Endothelial cell of umbilical vein (primary cell): ENCODE measurements around the gene PAX2. TPM values are rescaled to one million over a fixed set of nuclear protein-coding genes. Genes with fewer than 3 reads are reported as not detected.
A peak's percentile ranks its signal among the peaks of the same experiment; 100 is the strongest.

Experiments used
- BruUV-seq: library from RNA; stranded (reverse); fragments of 400-500 nt; replicated peaks from 2 replicates; lab custom pipeline; 2021; lab: Mats Ljungman, UMichigan
- CTCF ChIA-PET: fragments of 300-600, 350-600 bp; sonication (Branson Sonifier 250); formaldehyde crosslinking; loops from one replicate; lab custom pipeline; 2021; ENCODE audit warnings: antibody characterized with exemption, inconsistent platforms; lab: Charles Lee
- POLR2A ChIA-PET: fragments of 300-600, 350-600 bp; sonication (Branson Sonifier 250); formaldehyde crosslinking; loops from one replicate; lab custom pipeline; 2021; ENCODE audit warnings: antibody characterized with exemption, inconsistent platforms; lab: Charles Lee
- DNase-seq: peaks from one replicate; pipeline ENCODE4 v3.0.0-alpha.2; 2011; ENCODE audit warnings: low read depth, low spot score
- FAIRE-seq: peaks from 2 replicates; lab custom pipeline; 2011; peaks lifted over from hg19 to GRCh38; lab: Jason Lieb, UNC
- H2AFZ ChIP-seq: 2 replicates; pipeline ENCODE4 v1.6.0; 2012; ENCODE audit warnings: low read depth, low read length, control low read depth, inconsistent platforms
- H3K27ac ChIP-seq: 2 replicates; pipeline ENCODE4 v1.5.1; 2011; ENCODE audit warnings: low read depth, mild to moderate bottlenecking, control low read depth, low read length, moderate library complexity; ENCODE audit not compliant: insufficient read depth
- H3K27me3 ChIP-seq, 2 experiments: 2 replicates each; pipeline versions ENCODE4 v1.6.0 to v1.6.1; 2011; ENCODE audit warnings: low read length in 2 of 2, mixed read lengths in 1 of 2; ENCODE audit not compliant: control insufficient read depth in 2 of 2, insufficient read depth in 2 of 2
- H3K36me3 ChIP-seq, 2 experiments: 2 replicates in 1 of 2; 3 replicates in 1 of 2; pipeline ENCODE4 v1.5.1; 2011; ENCODE audit warnings: low read length in 2 of 2, mild to moderate bottlenecking in 1 of 2, moderate library complexity in 1 of 2; ENCODE audit not compliant: control insufficient read depth in 2 of 2, insufficient read depth in 2 of 2; ENCODE audit errors: extremely low read depth in 1 of 2
- H3K4me1 ChIP-seq: 3 replicates; pipeline ENCODE4 v1.5.1; 2011; ENCODE audit warnings: mild to moderate bottlenecking, low read length; ENCODE audit not compliant: control insufficient read depth, insufficient read depth; ENCODE audit errors: extremely low read depth
- H3K4me2 ChIP-seq: 2 replicates; pipeline ENCODE4 v1.6.1; 2011; ENCODE audit warnings: low read length, control low read depth, mixed read lengths; ENCODE audit not compliant: insufficient read depth
- H3K4me3 ChIP-seq, 3 experiments: fragments of 200-600 bp in 1 of 3; sonication (generic), shearing (Covaris generic) in 1 of 3; replicated peaks in 1 of 3; 2 replicates each; pipeline ENCODE4 v1.5.1; 2011 to 2016; ENCODE audit warnings: control low read depth in 3 of 3, low read length in 3 of 3, mild to moderate bottlenecking in 2 of 3, inconsistent platforms in 1 of 3, low read depth in 1 of 3, moderate library complexity in 1 of 3; ENCODE audit not compliant: insufficient read depth in 1 of 3
- H3K79me2 ChIP-seq: 2 replicates; pipeline ENCODE4 v1.6.0; 2012; ENCODE audit warnings: low read length, inconsistent platforms; ENCODE audit not compliant: control insufficient read depth, insufficient read depth
- H3K9ac ChIP-seq: replicated peaks from 2 replicates; pipeline ENCODE3; 2011; ENCODE audit warnings: low read length, control low read depth; ENCODE audit not compliant: insufficient read depth; ENCODE audit errors: extremely low read depth
- H3K9me1 ChIP-seq: replicated peaks from 3 replicates; pipeline ENCODE4 v1.6.0; 2011; ENCODE audit warnings: mild to moderate bottlenecking, low read length; ENCODE audit not compliant: control insufficient read depth, insufficient read depth; ENCODE audit errors: extremely low read depth
- H3K9me3 ChIP-seq: replicated peaks from 2 replicates; pipeline ENCODE4 v1.5.1; 2012; ENCODE audit warnings: low read length, inconsistent platforms; ENCODE audit not compliant: control insufficient read depth, insufficient read depth
- H4K20me1 ChIP-seq: replicated peaks from 2 replicates; pipeline ENCODE3; 2011; ENCODE audit warnings: mild to moderate bottlenecking, low read length; ENCODE audit not compliant: control insufficient read depth, insufficient read depth; ENCODE audit errors: extremely low read depth
- CTCF ChIP-seq, 2 donors: IDR thresholded peaks; 1 replicate in 1 of 2; 2 replicates in 1 of 2; pipeline ENCODE4 v1.5.1; 2011; ENCODE audit warnings: low read length in 2 of 2, mild to moderate bottlenecking in 2 of 2, moderate library complexity in 2 of 2, control low read depth in 1 of 2, inconsistent platforms in 1 of 2, low read depth in 1 of 2; ENCODE audit not compliant: insufficient read depth in 1 of 2; ENCODE audit errors: extremely low read depth in 1 of 2
- EZH2 ChIP-seq: IDR thresholded peaks from 2 replicates; pipeline ENCODE4 v1.6.1; 2012; ENCODE audit warnings: borderline replicate concordance, low read depth, mild to moderate bottlenecking, moderate library complexity, low read length, inconsistent platforms; ENCODE audit not compliant: severe bottlenecking
- FOS ChIP-seq: IDR thresholded peaks from 2 replicates; pipeline ENCODE4 v1.6.1; 2011; ENCODE audit warnings: mild to moderate bottlenecking, low read length, moderate library complexity, borderline replicate concordance; ENCODE audit not compliant: insufficient read depth
- GATA2 ChIP-seq: IDR thresholded peaks from 2 replicates; pipeline ENCODE4 v1.7.0; 2011; ENCODE audit warnings: low read depth, mild to moderate bottlenecking, moderate library complexity, mixed read lengths, low read length; ENCODE audit not compliant: insufficient read length, insufficient read depth
- JUN ChIP-seq: IDR thresholded peaks from 2 replicates; pipeline ENCODE4 v1.6.1; 2011; ENCODE audit warnings: borderline replicate concordance, low read depth; ENCODE audit not compliant: insufficient read length, insufficient read depth
- POLR2A ChIP-seq: IDR thresholded peaks from 2 replicates; pipeline ENCODE4 v1.6.1; 2012; ENCODE audit warnings: low read depth, mild to moderate bottlenecking, control low read depth, low read length
- dilution Hi-C: fragments of 300-500 bp; cut with MboI; formaldehyde crosslinking; loops from one replicate; pipeline ENCODE4 v1.15.0; 2019; ENCODE audit warnings: low sequenced_read_pairs; ENCODE audit not compliant: extremely low pct_ligation_motif_present
- intact Hi-C: fragments of 100-400 bp; cut with micrococcal nuclease; formaldehyde crosslinking; loops from one replicate; pipeline ENCODE4 v1.10.0; 2022
- polyA plus RNA-seq, 4 experiments: library from polyadenylated mRNA; depleted of rRNA in 3 of 4; stranded (reverse) in 3 of 4; unstranded in 1 of 4; fragments of >200 nt; gene quantifications; 2 replicates each; pipeline versions ENCODE4 v1.2.1 to v1.2.3, GENCODE V29; 2011 to 2012; ENCODE audit warnings: missing spikeins in 1 of 4
- total RNA-seq: library from RNA; stranded (reverse); gene quantifications from 2 replicates; pipeline ENCODE4 v1.2.3, GENCODE V29; 2021
- TF ChIP-seq, protein P1 (sequence below): IDR thresholded peaks from 2 replicates; pipeline ENCODE4 v1.6.1; 2011; ENCODE audit not compliant: insufficient read depth, insufficient read length

Gene PAX2
- total and polyA plus RNA-seq, 2 donors (not counting 3 experiments of a cell fraction or from before 2014, with no cell fraction given): not detected

DNA sequence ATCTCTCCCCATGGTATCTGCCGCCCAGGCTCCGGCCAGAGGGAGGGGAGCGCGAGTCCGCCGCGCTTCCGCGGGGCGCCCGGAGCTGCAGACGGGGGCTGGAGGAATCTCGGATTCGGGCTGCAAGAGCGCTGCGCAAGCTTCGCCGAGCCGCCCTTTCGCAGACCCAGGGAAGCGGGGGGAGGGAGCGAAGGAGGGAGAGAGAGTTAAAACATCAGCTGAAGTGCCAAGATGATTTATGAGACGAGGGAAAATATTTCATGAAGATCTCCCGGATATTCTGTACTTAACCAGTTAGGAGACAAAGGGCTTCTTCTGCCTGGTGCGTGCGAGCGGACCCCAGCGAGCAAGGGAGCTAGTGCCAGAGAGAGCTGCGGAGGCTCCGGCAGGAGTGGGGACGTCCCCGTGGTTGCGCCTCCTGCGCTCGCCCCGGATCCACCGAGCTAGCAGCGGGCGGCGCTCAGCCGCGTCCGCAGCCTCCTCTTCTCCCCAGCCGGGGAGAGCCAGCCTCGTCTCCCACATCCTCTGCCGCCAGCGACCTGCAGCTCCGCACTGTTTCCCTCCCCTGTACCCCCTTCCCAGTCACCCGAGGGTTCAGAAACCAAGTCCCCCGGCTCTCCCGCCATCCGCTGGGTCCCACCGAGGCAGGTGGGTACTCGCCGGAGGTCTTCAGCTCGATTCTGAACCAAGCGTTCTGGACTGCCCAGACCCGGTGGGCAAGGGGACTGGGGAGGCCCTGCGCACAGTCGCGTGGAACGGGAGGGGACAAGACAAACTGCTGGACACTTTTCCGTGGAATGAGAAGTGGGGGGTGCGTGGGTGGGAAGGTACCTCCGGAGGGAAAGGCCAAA lies 1.0 kb upstream of the PAX2 start:
- no TSS peak for BruUV-seq
- Histone ChIP-seq H3K4me1 (no peaks in the 10 kb centered on the region), H3K4me2 (no peak overlapping the region), H3K79me2 (no peaks in the 10 kb centered on the region), H4K20me1 (no peaks in the 10 kb centered on the region), H3K27ac (no peak overlapping the region), H3K4me3 (no peak overlapping the region), H3K9ac (no peak overlapping the region), H3K27me3 (peaks cover 87 to 96% of the 10 kb centered on the region in 2 experiments), H3K36me3 (no peaks in the 10 kb centered on the region), H2AFZ (no peak overlapping the region), H3K9me3 (no peaks in the 10 kb centered on the region), H3K9me1 (no peaks in the 10 kb centered on the region)
- POLR2A ChIA-PET: no interaction called here
- intact Hi-C loops (no loop called here), dilution Hi-C loops (no loop called here)
- DNase-seq (no peak), FAIRE-seq (no peak)
- CTCF ChIA-PET: interaction anchor here (1.0 to 2.1 kb wide), 11 partner anchors 16 to 298 kb away, joined by 3 to 44 read pairs (median 4); partner anchors contain the start of gene HIF1AN
- no peak for TF ChIP-seq JUN
- peak; percentile 94 for TF ChIP-seq EZH2

DNA sequence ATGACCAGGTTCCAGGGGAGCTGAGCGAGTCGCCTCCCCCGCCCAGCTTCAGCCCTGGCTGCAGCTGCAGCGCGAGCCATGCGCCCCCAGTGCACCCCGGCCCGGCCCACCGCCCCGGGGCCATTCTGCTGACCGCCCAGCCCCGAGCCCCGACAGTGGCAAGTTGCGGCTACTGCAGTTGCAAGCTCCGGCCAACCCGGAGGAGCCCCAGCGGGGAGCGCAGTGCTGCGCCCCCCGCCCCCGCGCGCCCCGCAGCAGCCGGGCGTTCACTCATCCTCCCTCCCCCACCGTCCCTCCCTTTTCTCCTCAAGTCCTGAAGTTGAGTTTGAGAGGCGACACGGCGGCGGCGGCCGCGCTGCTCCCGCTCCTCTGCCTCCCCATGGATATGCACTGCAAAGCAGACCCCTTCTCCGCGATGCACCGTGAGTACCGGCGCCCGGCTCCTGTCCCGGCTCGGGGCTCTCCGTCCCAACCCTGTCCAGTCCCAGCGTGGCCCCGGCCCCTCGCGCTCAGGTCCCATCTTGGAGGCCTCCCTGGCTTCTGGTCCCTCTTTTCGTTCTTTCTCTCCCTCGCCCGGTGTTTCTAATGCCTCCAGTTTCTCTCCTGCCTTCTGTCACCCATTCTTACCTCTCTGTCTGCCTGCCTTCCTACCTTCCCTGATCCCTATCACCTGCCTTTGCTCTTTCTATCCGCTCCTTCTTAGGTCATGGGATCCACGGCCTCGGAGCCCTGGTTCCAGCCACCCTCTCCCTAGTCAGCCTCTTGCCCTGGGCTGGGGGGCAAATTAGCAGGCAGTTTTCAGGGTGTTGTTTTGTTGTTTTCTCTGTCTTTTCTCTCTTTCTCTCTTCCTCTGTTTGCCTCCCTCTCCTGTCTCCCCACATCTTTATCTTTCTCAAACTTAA lies 751 bp downstream of the PAX2 start:
- Histone ChIP-seq H3K79me2 (no peaks in the 10 kb centered on the region), H3K4me3 (no peak overlapping the region), H3K4me1 (no peaks in the 10 kb centered on the region), H3K36me3 (no peaks in the 10 kb centered on the region), H3K27me3 (peaks cover 87 to 96% of the 10 kb centered on the region in 2 experiments), H4K20me1 (no peaks in the 10 kb centered on the region), H3K9ac (no peak overlapping the region), H3K27ac (no peak overlapping the region), H2AFZ (no peak overlapping the region), H3K9me3 (no peaks in the 10 kb centered on the region), H3K9me1 (no peaks in the 10 kb centered on the region), H3K4me2 (no peak overlapping the region)
- FAIRE-seq (no peak), DNase-seq (no peak)
- CTCF ChIA-PET: no interaction called here
- TF ChIP-seq CTCF (IDR thresholded peaks at IDR 0.05; ENCODE audit: extremely low read depth in 1 of 2, insufficient read depth in 1 of 2, low read depth in 1 of 2, low read length in 2 of 2) (no peak), JUN (no peak), POLR2A (no peak), GATA2 (no peak), EZH2 (peak; percentile 92), FOS (no peak)
- TF ChIP-seq, protein P1, sequence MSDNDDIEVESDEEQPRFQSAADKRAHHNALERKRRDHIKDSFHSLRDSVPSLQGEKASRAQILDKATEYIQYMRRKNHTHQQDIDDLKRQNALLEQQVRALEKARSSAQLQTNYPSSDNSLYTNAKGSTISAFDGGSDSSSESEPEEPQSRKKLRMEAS: no peak
- POLR2A ChIA-PET: no interaction called here
- intact Hi-C loops: no loop called here
- BruUV-seq: no TSS peak
- dilution Hi-C loops: no loop called here
